GM18870 (cell line): Measurements from ENCODE around the gene CCDC27.
"Not testable (repeated sequence)": the region's sequence is repeated elsewhere in the genome, so short reads cannot be mapped to it uniquely, and the experiment has no call there.

Source experiments
- ATAC-seq: cut with Tn5 transposase; IDR thresholded peaks from one replicate; pipeline ENCODE4 v1.9.1; 2021; ENCODE audit warnings: moderate library complexity; ENCODE audit not compliant: unreplicated experiment

CCDC27 gene

DNA sequence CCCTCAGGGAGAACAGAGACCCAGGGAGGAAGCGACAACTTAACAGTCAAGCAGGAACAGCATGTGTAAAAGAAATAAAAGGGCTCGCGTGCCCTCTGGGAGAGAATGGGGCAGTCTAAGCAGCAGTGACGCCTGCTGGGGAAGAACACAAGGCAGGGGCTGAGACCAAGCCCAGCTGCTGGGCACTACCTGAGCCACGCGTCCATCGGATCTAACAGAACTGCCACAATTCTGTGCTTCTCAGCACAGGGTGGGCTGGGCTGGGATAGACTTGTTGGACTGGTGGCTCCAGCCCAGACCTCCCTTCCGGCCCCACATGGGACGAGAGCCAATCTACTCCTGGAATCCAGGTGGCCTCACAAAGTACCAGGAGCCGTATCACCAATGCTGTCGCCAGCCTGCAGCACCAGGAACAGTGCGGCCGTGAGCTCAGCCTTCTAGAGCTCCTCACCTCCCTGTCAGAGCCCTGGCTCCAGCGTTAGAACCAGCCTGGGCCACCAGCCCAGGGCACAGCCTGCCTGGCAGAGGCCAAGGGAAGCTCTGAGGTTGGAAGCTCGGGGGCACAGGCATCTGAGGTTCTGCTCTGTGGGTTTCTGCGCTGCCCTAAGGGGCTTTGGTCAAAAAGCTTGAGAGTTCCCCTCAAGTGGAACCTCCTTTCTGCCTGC is 36.6 kb downstream of the CCDC27 start:
- no peak for ATAC-seq

DNA sequence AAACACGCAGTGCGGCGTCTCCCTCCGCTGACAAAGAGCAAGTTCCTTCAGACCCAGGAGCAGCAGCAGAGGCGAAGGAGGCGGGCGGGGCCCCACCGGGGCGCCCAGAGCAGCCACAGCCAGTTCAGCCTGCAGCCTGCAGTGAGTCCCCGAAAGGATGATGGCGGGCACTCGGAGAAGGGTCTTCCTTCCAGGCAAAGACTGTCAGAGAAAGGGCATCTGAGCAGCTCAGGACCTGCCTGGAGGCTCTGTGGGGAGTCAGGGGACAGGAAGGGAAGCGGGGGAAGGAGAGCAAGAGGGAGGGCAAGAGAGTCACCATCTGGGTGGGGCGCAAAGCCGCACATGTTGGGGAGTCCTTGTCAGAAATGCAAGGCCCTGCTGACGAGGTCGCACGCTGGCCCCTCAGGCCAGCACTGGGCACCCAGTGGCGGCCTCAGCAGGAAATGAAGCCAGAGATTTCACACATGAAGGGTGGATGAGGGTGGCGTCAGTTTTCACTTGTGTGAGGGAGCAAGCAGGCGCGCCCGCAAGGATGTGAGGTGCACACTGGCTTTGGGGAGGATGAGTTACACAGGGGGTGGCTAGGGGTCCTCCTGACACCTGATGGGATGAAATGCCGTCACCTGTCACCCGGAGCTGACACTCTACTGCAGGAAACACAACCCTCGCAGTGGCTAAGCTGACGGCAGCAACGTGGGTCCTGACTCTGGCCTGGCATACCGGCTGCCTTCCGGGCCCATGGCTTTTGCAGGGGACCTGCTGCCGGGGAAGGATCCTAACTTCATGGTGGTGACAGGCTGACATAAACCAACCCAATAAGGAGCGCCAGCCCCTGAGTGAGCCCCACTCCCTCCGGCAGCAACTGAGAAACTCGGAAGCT is 37.4 kb downstream of the CCDC27 start:
- no peak for ATAC-seq

DNA sequence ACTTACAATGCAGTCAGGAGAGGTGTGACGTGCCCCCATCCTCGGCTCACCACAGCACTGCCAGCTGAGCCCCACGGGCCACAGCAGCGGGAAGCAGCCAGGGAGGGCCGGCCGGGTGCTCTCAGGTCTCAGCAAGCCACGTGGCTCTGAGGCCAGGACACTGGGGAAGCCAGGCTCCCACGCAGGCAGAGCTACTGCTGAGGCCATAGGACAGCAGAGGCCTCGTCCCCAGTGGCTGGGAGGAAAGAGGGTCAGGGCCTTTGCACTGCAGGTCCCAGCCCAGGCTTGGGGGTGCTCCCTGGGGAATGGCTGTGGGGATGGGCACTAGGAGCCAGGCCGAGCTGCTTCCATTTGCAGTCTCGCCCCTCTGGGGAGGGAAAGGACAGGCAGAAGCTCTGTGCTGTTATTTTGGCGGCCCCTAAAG is 38.3 kb downstream of the CCDC27 start:
- ATAC-seq = no peak

DNA sequence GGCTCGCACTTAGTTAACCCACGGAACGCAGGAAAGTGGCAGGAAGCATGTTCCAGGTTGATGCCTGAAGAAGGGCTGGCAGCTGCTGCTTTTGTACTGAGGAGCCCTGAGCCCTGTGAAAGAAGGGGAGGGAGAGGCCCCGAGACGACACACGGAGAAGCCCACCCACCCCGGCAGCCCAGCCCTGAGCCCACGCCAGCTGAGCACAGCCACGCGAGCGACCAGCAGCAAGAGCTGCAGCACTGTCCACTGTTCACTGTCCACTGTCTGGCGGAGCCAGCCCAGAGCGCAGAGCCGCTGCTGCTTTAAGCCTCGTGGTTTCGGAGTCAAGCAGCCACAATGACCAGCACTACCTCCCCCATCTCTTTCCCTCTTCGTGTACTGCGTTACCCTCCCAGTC is 38.7 kb downstream of the CCDC27 start:
- ATAC-seq = no peak

DNA sequence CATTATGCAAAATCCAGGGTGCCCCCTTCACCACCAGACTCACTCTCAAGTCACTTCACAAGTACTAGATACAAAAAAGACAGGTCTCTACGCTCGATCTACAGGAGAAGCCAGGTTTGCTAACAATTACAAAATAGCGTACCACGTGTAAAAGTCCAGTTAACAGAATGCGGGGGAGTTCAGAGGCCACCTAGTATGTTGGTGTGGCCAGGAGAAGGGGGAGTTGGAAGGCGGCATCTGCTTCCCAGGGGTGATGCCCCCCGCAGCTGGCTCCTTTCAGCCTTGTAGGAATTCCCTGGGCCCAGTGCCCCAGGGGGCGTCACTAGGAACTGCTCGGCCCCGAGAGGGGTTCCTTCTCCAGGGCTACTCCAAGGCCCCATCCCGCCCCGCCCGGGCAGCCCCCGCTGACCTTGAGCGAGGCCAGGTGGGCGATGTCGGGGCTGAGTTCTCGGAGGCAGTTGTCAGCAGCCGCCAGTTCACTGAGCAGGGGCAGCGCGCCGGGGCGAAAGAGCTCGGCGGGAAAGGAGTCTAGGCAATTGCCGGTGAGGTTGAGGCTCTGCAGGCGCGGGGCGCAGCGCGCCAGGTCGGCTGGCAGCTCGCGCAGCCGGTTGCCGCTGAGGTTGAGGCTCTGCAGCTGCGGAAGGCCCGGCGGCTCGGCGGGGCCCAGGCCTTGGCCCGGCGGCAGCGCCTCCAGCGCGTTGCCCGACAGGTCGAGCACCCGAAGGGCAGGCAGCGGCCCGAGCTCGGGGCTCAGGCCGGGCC is 43.4 kb downstream of the CCDC27 start:
- no peak for ATAC-seq

DNA sequence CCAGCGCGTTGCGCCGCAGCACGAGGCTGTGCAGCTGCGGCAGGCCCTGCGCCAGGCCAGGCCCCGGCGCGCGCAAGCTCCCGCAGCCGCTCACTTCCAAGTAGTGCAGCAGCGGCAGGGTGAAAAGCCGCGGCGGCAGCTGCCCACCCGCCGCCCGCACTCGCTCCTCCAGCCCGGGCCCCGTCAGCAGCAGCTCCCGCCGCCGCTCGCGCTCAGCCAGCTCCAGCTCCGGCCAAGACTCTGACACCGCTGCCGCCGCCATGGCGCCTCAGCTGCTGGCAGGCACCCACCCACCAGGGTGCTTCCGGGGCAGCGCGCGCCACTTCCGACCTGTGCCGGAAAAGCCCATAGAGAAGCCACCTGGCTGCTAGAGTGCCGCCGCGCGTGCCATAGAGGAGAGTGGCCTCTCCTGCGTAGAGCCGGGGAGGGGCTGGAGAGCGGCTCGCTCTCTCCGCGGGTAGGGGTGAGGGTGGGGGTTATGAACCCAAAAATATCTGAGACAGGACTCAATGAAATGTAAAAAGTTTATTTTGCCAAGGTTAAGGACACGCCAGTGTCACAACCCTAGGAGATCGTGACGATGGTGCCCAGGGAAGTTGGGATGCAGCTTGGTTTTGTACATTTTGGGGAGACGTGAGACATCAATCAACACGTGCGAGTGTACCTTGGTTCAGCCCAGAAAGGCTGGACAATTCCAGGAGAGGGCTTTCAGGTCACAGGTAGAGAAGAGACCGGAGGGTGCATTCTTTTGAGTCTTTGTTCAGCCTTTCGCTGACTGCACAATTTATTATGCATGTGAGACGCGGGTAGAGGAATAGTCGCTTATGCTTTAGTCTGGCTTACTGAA is 44.2 kb downstream of the CCDC27 start, which contains the start of gene LRRC47:
Gene LRRC47, minus strand, starts transcription at position 284 of the 847 bp plus-strand sequence. Its CDS starts 22 bp downstream, at position 262.
- peak; percentile 97 for ATAC-seq

DNA sequence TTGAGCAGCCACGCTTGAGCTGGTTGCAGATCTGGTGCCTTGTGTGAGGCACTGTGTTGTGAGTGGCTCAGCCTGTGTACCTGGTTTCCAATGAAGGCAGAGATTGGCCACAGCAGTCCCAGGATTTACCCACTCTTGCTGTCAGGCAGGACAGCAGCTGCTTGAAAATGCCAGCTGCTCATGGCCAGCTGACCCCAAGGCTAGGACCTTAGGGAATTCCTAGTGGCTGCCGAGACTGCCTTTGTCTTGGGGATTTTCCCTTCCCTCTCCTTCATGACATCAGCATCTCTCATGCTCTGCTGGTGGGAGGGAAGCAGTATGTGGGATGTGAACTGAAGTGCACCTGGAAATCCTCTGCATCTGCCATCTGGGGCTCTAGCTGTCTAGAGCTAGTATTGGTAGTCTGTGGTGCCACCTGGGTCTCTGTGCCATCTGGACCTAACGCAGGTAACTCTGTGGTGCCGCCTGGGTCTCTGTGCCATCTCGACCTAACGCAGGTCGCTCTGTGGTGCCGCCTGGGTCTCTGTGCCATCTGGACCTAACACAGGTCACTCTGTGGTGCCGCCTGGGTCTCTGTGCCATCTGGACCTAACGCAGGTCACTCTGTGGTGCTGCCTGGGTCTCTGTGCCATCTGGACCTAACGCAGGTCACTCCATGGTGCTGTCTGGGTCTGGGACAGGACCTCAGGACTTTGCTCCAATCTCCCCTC is 47.9 kb downstream of the CCDC27 start:
- no peak for ATAC-seq

DNA sequence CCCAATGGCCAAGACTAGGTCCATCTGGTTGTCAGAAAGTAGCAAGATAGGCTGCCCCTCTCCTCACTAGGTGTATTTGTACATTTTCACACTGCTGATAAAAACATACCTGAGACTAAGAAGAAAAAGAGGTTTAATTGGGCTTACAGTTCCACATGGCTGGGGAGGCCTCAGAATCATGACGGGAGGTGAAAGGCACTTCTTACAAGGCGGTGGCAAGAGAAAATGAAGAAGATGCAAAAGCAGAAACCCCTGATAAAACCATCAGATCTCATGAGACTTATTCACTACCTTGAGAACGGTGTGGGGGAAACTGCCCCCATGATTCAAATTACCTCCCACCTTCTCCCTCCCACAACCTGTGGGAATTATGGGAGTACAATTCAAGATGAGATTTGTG is 48.5 kb downstream of the CCDC27 start:
- not testable (repeated sequence) for ATAC-seq

DNA sequence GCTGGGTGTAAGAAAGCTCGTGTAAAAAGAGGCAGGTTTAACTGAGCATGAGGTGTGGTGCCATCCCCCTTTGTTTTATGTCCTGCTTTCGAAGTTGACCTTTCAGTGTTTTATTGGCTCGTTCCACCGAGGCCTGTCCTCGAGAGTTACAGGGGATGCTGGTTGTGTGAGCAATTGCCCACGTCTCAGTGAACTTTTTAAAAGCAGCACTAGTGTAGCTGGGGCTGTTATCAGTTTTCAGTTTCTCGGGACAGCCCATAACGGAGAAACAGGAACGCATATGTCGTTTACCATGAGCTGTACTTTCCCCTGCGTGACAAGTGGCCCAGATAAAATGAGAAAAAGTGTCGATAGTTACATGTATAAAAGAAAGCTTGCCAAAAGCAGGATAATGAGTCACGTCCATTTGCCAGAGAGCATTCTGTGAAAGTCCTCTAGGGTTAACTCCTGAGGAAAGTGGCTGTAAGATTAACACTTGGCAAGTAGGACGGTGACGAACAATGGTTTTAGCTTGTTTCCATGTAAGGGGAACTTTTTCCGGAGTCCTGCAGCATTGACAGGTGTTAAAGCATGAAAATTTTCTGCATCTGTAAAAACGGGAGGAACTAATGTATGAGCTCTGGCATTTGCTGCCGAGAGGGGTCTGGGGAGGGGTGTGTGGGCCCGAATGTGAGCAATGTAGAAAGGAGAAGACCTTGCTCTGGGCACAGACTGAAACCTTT is 51.8 kb downstream of the CCDC27 start:
- ATAC-seq = no peak

DNA sequence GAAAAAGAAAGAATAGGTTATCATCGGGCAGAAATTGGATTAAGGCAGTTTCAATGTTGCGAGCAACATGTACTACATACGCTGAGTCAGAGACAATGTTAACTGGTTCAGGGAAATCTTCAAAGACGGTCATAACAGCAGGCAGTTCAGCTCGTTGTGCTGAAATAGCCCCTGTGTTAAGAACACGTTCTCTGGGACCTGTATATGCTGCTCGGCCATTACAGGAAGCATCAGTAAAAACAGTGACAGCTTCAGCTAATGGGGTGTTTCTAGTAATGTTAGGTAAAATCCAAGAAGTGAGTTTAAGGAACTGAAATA is 52.3 kb downstream of the CCDC27 start:
- ATAC-seq = not testable (repeated sequence)

DNA sequence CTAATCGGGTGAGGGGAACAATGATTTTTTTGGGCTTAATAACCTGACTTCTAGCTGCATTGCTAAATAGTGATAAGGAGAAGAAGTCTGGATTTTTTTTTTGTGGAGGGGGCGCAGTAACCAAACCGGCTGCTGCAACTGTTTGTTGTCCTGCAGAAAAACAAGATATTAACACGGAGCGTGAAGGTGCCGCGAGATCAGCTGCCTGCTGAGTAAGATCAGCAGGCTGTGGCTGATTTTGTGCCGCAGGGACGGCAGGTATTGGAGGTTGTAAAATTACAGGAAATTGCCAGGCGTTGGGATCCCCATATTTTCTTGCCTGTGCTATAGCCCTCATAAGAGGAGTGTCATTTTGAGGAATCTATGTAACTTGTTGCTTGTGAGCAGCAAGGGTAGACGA is 52.8 kb downstream of the CCDC27 start:
- no peak for ATAC-seq

DNA sequence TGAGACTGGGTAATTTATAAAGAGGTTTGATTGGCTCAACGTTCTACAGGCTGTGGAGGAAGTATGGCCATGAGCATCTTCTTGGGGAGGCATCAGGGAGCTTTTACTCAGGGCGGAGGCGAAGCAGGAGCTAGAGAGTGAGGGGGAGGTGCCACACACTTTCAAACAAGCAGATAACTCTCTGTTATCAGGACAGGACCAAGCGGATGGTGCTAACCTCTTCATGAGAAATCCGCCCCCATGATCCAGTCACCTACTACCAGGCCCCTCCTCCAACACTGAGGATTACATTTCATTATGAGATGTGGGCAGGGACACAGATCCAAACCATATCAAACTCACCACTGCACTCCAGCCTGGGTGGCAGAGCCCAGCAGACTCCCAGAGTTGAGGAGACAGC is 55.5 kb downstream of the CCDC27 start:
- no peak for ATAC-seq

DNA sequence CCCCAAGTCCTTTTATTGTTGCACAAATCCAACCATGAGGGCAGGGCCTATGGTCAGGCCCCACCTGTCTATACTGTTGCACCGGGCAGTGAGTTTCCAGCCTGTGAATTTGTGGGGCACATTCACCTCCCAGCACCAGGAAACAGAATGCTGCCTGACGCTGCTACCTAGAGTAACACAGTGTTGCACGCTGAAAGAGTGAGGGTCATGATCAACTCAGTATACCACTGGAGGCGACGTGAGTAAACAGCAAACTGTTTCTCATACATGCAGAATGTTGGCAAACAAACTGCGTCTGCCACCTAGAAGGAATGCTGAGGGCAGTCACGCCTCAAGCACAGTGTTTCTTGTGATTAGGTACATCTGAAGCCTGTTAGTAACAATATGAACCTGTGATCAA is 57.4 kb downstream of the CCDC27 start:
- ATAC-seq = no peak

DNA sequence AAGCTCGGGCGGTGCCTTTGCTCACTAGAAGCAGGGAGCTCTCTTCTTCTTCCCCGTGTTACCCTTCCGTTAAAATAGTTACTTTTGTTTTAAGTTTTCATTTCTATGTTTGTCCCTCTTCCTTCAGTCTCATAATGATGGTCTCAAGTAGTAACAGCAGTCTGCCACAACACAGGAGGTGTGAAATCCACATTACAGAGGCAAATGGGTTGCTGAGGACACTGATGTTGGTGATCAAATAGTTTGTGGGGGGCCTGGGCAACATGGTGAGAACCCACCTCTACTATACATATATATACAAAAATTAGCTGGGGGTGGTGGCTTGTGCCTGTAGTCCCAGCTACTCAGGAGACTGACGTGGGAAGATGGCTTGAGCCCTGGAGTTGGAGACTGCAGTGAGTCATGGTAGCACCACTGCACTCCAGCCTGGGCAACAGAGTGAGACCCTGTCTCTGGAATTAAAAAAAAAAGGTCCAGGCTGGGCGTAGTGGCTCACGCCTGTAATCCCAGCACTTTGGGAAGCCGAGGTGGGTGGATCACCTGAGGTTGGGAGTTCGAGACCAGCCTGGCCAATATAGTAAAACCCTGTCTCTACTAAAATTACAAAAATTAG is 58.0 kb downstream of the CCDC27 start:
- not testable (repeated sequence) for ATAC-seq

DNA sequence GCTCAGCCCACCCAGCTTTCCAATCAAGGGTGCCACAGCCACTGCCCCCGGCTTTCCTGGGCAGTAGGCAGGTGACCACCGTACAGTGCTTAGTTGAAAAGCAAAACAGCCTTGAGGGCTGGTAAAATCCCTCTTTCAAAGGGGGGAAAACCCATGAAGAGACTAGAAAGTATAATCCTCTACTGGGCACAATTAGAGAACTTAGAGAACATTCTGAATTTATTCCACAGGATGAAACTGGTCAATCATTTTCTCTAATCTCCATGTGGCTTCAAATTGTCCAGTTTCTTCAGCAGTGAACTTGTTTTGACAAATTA is 59.3 kb downstream of the CCDC27 start:
- ATAC-seq = no peak

DNA sequence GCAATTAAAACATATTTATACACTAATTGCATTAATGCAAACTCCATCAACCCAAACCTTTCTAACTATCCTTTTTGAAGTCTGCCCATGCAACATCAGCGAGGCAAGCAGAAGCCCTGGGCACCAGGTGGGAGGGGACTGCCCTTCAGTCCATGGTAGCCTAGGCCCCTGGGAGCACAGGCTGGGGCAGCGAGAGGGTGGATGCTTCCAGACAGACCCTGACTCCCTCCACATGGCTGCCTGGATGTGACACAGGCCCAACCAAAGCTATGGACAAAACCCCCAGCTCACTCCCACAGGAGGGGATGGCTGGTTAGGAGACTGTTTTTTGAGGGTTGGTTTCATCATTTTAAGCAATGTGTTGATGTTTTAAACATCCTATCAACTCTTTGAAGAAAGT is 61.8 kb downstream of the CCDC27 start:
- no peak for ATAC-seq

DNA sequence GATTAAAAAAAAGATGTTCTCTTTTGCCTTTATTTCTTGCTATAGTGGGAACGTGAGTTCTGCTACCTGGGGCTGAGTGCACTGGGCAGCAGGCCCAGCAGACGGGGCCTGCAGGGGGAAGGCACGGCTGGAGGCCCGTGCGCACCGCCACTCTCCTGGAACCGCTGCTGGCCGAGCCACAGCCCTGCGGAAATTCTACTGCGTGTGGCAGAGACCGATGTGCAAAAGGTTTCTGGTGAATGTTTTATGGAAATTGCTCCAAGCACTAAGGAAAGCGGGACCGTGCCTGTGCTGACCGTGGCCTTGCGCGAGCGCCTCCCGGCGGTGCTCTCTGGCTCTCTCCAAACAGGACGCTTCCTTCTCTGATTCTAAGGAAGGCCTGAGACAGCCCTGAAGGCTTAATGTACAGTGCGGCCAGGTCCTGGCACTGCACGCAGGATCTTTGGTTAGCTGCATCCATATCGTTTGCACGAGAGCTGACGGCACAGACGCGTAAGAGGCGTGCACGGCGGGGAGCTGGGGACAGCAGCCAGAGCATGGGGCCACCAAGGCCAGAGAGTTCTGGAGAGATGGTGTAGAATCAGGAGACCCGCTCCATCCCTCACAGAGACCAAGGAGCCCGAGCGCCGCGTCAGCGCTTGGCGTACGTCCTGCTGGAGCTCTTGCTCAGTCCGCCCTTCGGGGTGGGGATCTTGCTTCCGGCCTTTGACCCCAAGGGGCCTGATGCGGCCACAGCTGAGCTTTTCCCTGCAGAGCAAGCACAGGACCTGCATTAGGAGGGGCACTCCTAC is 62.7 kb downstream of the CCDC27 start:
- ATAC-seq = no peak

DNA sequence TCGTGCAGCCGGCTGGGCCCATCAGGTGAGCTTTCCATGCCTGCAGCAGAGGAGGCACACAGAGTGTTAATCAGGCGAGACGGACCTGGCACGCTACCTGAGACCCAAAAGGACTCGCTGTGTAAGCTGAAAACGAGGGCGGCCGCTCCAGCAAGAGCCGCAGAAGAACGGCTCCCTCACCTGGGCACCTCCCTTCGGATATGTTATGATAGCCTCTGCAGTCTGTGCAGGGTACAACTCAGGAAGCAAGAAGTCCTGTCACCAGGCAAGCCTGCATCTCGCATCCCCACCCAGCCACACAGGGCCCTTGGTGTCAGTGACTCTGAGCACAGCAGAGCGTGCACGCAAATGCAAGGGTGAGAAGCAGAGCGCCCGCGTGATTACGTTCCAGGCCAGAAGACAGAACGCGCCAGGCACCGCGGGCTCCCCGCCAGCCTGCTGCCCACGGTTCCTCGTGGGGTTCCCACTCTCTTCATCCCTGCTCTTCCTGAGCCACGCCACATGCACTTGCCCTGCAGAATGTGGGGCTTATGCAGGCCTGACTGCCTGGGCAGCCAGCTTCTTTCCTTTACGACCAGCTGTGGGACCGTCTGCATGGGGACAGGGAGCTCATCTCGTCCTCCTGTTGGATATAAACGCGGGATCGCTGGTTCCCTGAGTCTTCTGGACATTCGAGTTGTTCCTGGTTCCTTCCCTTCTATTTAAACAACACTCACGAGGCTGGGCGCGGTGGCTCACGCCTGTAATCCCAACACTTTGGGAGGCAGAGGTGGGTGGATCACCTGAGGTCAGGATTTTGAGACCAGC is 64.3 kb downstream of the CCDC27 start:
- ATAC-seq = no peak
